TTC549 (cell line): ENCODE data around the gene SORBS1.

Experiments
- FAIRE-seq: peaks from 2 replicates; lab custom pipeline; 2012; peaks lifted over from hg19 to GRCh38; lab: Jason Lieb, UNC

Gene SORBS1

GRCh38 chr10:95459446-95460045 is 101.6 kb downstream of the SORBS1 start:
- no peak for FAIRE-seq

DNA sequence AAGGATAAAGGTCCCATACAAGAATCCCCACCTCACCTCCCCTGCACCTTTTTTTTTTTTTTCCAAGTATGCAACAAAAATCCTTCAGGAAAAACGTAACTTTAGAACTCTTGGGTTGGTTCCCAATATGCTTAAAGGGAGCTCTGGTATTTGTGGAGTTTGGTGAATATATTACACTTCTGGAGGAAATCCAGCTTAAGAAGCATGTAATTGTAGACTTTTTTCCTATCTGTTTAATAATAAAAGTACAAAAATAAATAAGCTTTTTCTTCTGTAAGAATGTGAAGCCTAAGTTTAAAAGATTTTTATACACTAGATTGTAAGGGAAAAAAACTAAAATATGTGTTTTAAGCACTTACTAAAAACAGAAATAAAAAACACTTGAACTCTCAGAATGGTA is 102.3 kb downstream of the SORBS1 start:
- FAIRE-seq = no peak

GRCh38 chr10:95458014-95458413 is 103.2 kb downstream of the SORBS1 start:
- FAIRE-seq = no peak

DNA sequence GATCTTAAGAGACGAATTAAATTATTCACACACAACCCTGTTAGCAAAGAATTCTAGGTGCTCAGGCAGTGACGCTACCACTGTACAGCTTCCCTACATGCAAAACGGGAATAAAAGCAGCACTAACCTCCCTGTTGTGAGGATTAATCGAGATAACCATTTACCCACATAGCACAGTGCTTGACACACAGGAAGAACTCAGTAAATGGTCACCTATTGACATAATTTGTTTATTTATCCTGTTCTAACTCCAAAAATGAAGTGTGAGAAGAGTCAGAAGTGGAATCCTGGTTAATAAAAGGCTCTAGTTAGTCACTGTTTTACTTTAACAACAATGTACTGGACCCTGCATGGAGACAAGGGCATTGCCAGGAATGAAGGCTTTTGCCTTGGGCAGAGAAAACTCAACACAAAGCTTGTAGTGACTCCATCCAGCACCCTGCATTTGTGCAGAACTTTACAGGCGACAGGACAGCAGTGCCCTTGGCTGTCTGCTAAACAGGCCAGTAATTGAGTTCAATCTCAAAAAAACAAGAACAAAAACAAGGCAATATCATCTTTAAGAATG is 103.8 kb downstream of the SORBS1 start:
- FAIRE-seq = no peak

DNA sequence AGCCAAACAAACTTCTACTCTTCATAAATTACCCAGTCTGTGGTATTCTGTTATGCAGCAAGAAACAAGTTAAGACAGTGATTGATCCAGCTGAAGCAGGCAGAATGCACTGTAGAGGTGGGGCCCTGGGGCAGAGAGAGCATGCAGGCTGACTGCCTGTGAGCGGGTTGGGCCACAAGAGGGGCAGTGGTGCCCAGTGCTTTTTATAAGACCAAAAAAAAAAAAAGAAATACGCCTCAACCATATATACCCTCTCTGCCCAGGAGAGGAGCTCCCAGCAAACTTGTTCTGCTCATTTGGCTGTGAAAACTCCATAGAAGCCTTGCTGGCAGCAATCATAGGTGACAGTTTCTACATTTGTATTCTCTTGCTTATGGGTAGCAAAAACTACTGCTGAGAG is 104.7 kb downstream of the SORBS1 start:
- FAIRE-seq = no peak

- FAIRE-seq = no peak
These were observed 106.2 kb downstream of the SORBS1 start for GRCh38 chr10:95454940-95455339.

DNA sequence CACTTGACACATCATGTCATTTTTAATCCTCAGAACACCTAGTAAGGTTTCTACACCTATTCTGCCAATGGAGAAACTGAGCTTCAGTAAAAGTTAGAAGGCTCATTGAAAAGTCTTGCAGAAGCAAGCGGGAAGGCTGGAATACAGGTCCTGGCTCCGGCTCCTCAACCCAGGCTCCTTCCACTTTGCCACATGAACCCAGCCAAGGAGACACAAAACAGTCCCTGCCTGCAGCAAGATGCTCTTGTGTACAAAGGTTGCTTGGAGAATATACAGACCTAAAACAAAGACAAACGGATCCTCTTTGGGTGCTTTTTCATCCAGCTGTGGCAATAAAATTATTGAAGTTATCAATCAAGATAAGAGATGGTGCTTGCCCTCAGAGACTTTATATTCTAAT is 106.8 kb downstream of the SORBS1 start:
- FAIRE-seq = no peak

- no peak for FAIRE-seq
These were observed 109.3 kb downstream of the SORBS1 start for GRCh38 chr10:95451568-95452524.

- FAIRE-seq = no peak
These were observed 110.0 kb downstream of the SORBS1 start for GRCh38 chr10:95451150-95451549.

DNA sequence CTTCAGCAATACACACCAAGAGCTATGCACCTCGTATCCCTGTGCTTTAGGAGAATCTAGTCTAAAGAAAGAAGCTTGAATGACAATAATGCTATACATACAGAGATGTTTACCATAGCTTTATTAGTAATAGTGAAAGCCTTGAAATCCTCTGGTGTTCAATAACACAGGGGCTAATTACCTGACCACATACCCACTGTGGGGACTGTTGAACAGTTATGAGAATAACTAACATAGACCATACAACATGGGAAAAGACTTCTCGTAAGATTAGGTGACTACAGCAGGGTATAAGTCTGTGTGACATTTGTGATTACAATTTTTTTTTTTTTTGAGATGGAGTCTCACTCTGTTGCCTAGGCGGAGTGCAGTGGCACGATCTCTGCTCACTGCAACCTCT is 111.0 kb downstream of the SORBS1 start:
- no peak for FAIRE-seq

- FAIRE-seq = no peak
These were observed 113.5 kb downstream of the SORBS1 start for GRCh38 chr10:95447685-95448084.

GRCh38 chr10:95445837-95446486 is 115.2 kb downstream of the SORBS1 start:
- FAIRE-seq = no peak

GRCh38 chr10:95445223-95445836 is 115.8 kb downstream of the SORBS1 start:
- no peak for FAIRE-seq

- FAIRE-seq = no peak
These were observed 116.4 kb downstream of the SORBS1 start for GRCh38 chr10:95444792-95445191.

DNA sequence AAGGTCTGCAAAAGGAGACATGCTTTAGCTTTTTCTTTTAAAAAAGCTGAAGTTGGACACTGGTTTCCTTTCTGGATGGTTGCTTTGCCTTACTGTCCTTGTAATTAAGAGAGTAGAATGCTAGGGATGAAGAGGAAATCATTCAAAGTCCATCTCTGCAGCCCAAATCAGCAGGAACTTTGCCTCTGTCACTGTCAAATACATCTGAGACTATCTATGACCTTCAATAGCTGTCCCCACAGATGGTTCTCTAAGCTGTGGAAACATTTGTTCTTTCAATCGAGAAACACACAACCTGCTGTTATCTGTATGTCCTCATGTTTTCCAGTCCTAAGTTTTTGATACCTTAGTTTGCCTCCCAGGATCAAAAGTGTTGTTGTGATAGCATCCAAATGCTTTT is 117.5 kb downstream of the SORBS1 start:
- no peak for FAIRE-seq

DNA sequence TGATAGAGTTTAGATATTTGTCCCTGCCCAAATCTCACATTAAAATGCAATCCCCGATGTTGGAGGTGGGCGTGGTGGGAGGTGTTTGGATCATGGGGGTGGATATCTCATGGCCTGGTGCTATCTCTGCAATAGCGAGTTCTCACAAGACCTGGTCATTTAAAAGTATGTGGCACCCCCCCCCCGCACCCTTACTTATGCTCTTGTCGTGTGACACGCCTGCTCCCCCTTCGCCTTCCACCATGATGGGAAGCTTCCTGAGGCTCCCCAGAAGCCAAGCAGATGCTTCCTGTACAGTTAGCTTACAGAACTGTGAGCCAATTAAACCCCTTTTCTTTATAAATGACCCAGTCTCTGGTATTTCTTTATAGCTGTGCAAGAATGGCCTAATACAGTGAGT is 118.8 kb downstream of the SORBS1 start:
- FAIRE-seq = no peak

DNA sequence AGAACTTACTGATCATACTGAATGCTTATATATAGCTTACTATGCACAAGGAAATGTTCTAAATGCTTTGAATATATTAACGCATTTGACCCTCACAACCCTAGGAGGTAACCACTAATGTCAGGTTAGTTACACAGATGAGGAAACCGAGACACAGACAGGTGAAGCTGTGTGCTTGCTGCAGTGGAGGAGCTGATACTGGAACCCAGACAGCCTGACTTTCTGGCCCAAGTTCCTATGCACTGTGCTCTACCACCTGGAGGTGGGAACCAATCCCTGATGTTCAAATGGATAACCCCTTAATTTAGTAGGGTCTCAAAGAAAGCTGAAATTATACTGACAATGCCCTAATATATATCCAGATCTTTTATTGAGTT is 119.6 kb downstream of the SORBS1 start:
- no peak for FAIRE-seq

- FAIRE-seq = no peak
These were observed 120.2 kb downstream of the SORBS1 start for GRCh38 chr10:95440756-95441546.

DNA sequence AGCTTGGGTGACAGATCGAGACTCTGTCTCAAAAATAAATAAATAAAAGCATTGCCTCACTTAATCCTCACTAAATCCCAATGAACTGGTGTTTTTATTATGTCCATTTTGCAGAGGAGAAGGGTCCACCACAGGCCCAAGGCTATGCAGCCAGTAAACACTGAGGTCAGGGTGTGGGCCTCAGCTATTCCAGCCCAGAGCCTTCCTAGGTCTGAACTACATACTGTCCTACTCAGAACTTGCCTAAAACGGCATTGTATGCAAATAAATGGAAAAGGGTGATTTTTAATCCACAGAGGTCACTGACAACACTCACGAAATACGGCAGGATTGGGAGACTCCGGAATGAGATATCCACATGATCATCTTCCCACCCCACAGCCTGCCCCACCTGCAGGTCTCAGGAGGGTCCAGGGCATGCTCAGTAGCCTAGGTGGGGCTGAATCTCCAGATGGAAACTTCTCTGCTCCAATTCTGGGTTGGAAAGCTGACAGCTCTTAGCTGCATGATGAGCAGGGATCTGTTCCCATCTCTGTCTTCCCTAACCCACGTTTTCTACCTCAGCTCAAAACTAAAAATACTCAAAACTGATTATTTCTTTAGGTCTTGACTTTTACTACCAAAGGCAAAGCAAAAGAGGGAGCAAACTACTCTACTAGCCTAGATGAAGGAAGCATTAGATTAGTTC is 121.0 kb downstream of the SORBS1 start:
- no peak for FAIRE-seq

GRCh38 chr10:95438781-95439180 is 122.4 kb downstream of the SORBS1 start:
- no peak for FAIRE-seq

- FAIRE-seq = no peak
These were observed 123.5 kb downstream of the SORBS1 start for GRCh38 chr10:95437669-95438068.
